Ovary (tissue), 9 donors: ENCODE results near the gene ARAP1. TPM values are rescaled to one million over a fixed set of nuclear protein-coding genes. Genes with fewer than 3 reads are reported as not detected.
A peak's percentile ranks its signal among the peaks of the same experiment; 100 is the strongest.

Source experiments
- DNase-seq, 5 donors: peaks; one replicate each; pipeline ENCODE4 v3.0.0-alpha.2; 2019 to 2020
- H3K27ac ChIP-seq, 2 donors: fragments of 200-600 bp; one replicate each; pipeline versions ENCODE4 v1.5.1 to v1.8.0; 2019 to 2022
- H3K27me3 ChIP-seq: fragments of 200-600 bp; one replicate; pipeline ENCODE4 v1.8.0; 2022
- H3K36me3 ChIP-seq: fragments of 200-600 bp; sonication (generic); one replicate; pipeline ENCODE4 v1.5.1; 2019
- H3K4me1 ChIP-seq: one replicate; pipeline ENCODE4 v1.8.1; 2013; ENCODE audit warnings: mild to moderate bottlenecking, moderate library complexity; ENCODE audit not compliant: insufficient read depth
- H3K4me3 ChIP-seq: fragments of 200-600 bp; sonication (generic); one replicate; pipeline ENCODE4 v1.5.1; 2017
- H3K9me3 ChIP-seq, 2 donors: fragments of 200-600 bp in 1 of 2; sonication (generic) in 1 of 2; one replicate each; pipeline versions ENCODE4 v1.5.1 to v1.8.1; 2013 to 2019; ENCODE audit warnings: mild to moderate bottlenecking in 1 of 2, moderate library complexity in 1 of 2
- CTCF ChIP-seq, 3 donors: fragments of 450-650 bp in 2 of 3; fragments of 200-600 bp in 1 of 3; IDR thresholded peaks; one replicate each; pipeline versions ENCODE4 v1.5.1 to v1.8.0; 2016 to 2022; ENCODE audit warnings: antibody characterized with exemption in 3 of 3, mild to moderate bottlenecking in 1 of 3
- EP300 ChIP-seq: sonication (generic); formaldehyde crosslinking; IDR thresholded peaks from one replicate; pipeline ENCODE4 v1.6.1; 2017; ENCODE audit warnings: antibody characterized with exemption
- POLR2A ChIP-seq: fragments of 450-650 bp; IDR thresholded peaks from one replicate; pipeline ENCODE4 v1.6.1; 2017; ENCODE audit warnings: antibody characterized with exemption, mild to moderate bottlenecking, moderate library complexity
- WGBS, 3 donors: extraction: QIAGEN DNeasy Blood & Tissue Kit in 1 of 3; methylation state at CpG; one replicate each; pipeline versions ENCODE4 v1.1.5 to v1.1.7; 2013 to 2017; 5-methylcytosine and 5-hydroxymethylcytosine counted together
- intact Hi-C, 4 donors: fragments of 100-400 bp; cut with DNase I; formaldehyde crosslinking; loops; one replicate each; pipeline versions ENCODE4 v1.11.0 to v1.15.1; 2022 to 2023
- polyA plus RNA-seq, 2 donors: library from polyadenylated mRNA; stranded (reverse); fragments of 200-250 nt in 1 of 2; fragments of 350-450 nt in 1 of 2; fragmentation: Illumina TruSeq in 1 of 2; extraction: RNeasy Lipid Tissue Mini Kit (QIAGEN cat#74804) in 1 of 2; gene quantifications; one replicate each; pipeline ENCODE4 v1.2.3, GENCODE V29; 2013 to 2014
- total RNA-seq, 7 donors: library from RNA; depleted of rRNA in 2 of 7; stranded (reverse); fragments of >200 nt in 2 of 7; fragmentation: NEBNext Ultra II Directional in 3 of 7; extraction: Animal tissue kit (Norgen Biotek cat#: 25700) in 3 of 7; gene quantifications; one replicate each; pipeline versions ENCODE4 v1.1.0 to v1.2.4, GENCODE V29; 2016 to 2023
- donor health status: DM: no; HTN: no; CAD: no; lungs with moderate emphysema.
- donor health status: DM: no; HTN: no; CAD: no.
- donor health status: Bipolar disorder and iron deficiency.
- donor health status: DM: yes; HTN: yes; CAD: no.
- donor health status: DM: no; HTN: no; CAD: no.
- donor health status: DM: yes; HTN: yes; CAD: no.

The ARAP1 gene
- total and polyA plus RNA-seq, 9 donors = 39.0 to 162 (median 79.0) TPM

DNA sequence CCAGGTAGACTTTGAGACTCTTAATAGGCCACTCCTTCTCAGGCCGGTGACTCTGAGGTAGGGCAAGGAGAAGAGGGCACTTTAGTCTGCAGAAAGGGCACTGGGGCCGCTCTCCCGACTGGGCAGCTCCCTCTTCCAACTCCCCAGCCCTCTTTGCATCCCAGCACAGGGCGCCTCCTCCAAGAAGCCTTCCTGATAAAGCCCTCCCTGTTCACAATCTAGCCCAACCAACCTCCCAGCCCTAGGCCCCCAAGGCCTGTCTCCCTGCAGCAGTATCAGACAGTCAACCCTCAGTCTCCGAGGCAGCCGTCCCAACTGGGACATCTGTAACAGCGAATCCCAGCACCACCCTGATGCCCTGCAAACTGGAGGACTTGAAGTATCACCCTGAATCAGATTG is 63.7 kb downstream of the ARAP1 start:
- no peak overlapping the region for H3K4me3 ChIP-seq
- intact Hi-C loops = no loop called here
- H3K9me3 ChIP-seq = no peaks in the 10 kb centered on the region
- H3K27me3 ChIP-seq = no peaks in the 10 kb centered on the region
- H3K4me1 ChIP-seq = no peaks in the 10 kb centered on the region
- DNase-seq = no peak
- WGBS, 3 donors = 87 to 89% (median 89%) methylated on average over 7 of the region's 7 CpGs
- H3K36me3 ChIP-seq = no peaks in the 10 kb centered on the region
- TF ChIP-seq POLR2A (no peak), EP300 (no peak), CTCF (IDR thresholded peaks at IDR 0.05) (no peak)
- no peak overlapping the region for H3K27ac ChIP-seq

DNA sequence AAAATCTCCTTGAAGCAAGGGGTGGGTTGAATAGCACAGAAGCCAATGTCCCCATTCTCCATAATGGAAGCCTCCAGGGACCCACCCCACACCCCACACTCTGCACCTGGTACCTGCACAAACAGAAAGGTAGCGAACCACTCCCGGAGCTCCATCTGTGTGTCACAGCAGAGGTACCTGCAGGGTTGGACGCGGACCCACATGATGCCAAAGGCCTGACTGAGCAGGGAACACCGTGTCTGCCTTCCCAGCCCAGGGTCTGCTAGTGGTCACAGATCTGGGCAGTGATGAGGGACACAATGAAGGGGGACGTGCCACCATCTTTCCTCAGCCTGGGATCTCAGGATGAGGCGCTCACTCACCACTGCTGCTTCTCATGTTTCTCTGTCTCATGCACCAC is 64.9 kb downstream of the ARAP1 start:
- Histone ChIP-seq H3K27me3 (no peaks in the 10 kb centered on the region), H3K4me3 (no peak overlapping the region), H3K27ac (no peak overlapping the region), H3K4me1 (no peaks in the 10 kb centered on the region), H3K9me3 (no peaks in the 10 kb centered on the region), H3K36me3 (no peaks in the 10 kb centered on the region)
- TF ChIP-seq EP300 (no peak), CTCF (IDR thresholded peaks at IDR 0.05) (no peak), POLR2A (no peak)
- intact Hi-C loops = no loop called here
- 86 to 91% (median 90%) methylated on average over 7 of the region's 7 CpGs for WGBS, 3 donors
- DNase-seq = no peak

DNA sequence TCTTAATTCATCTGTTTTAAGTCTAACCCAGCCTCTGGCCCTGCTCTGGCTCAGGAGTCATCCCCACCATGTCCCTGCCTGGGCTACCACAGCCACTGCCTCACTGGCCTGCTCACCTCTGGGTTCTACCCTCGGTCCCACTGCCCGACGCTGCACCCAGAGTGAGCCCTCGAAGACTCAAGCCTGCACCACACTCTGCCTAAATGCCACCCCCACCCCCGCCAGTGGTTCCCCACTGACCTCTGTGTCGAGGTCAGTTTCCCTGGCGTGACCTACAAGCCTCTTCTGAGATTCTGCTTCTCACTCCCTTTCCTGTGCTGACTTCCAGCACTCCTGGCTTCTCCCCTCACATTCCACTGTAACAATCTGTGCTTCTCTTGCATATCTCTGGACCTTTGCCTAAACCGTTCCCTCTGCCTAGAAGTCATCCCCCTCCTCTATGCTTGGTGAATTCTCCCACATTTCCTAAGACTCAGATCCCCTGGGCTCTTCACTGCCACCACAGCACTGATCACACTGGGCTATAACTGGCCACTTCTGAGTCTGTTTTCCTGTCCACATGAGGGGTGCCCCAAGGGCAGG is 65.5 kb downstream of the ARAP1 start:
- H3K4me1 ChIP-seq = no peaks in the 10 kb centered on the region
- intact Hi-C loops = no loop called here
- H3K27me3 ChIP-seq = no peaks in the 10 kb centered on the region
- DNase-seq = peak in 1 of 5 donors; percentile 67
- H3K27ac ChIP-seq = no peak overlapping the region
- no peaks in the 10 kb centered on the region for H3K36me3 ChIP-seq
- H3K4me3 ChIP-seq = no peak overlapping the region
- no peak for TF ChIP-seq EP300
- no peaks in the 10 kb centered on the region for H3K9me3 ChIP-seq
- WGBS, 3 donors = 14 to 29% (median 28%) methylated on average over 8 of the region's 8 CpGs

DNA sequence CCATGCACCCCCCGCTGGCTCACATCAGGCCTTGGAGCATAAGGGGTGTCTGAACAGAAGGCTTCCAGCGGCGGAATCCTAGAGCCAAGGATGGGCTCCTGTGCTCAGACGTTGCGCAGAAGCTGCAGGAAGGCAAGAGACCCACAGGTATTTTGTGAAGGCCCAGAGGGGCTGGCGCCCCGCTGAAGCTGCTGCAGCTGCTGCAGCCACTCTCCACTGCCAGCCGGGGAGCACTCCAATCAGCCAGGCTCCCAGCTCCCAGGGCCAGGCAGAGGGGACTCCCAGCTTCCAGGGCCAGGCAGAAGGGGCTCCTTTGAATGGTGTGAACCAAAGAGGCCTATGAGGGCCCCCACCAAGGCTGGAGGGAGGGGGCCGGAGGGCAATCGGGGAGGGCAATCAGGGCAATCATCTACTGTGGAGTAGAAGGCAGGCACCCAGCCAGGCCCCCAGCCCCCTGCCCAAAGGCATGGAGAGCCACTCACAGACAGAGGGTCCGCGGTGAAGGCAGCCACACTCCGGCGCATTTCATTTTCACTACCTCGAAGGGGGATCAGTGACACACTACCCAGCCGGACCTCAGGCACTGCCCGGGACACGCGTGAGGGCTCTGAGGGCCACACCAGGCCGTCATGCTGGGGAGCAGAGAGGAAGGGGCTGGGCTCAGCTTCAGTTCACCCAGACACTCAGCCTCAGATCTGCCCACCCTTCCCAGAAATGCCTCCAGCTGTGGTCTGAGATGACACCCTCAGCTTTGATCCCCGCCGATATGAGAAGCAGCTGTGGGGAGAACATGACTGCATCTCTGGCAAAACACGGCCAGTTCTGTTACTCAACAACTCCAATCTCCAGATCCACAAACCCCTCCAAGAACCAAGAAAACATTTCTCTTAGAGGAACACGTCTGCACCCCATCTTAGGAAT is 66.4 kb downstream of the ARAP1 start:
- DNase-seq = peak in 3 of 5 donors; percentile 46 to 62 (median 48)
- TF ChIP-seq CTCF (IDR thresholded peaks at IDR 0.05) (no peak), POLR2A (no peak), EP300 (no peak)
- Histone ChIP-seq H3K9me3 (no peaks in the 10 kb centered on the region), H3K4me3 (no peak overlapping the region), H3K27me3 (no peaks in the 10 kb centered on the region), H3K27ac (no peak overlapping the region), H3K4me1 (no peaks in the 10 kb centered on the region), H3K36me3 (no peaks in the 10 kb centered on the region)
- intact Hi-C loops = no loop called here
- 63 to 68% (median 67%) methylated on average over 24 of the region's 24 CpGs for WGBS, 3 donors
